Measurements from ENCODE around the gene FOXP1.

Gene FOXP1

DNA sequence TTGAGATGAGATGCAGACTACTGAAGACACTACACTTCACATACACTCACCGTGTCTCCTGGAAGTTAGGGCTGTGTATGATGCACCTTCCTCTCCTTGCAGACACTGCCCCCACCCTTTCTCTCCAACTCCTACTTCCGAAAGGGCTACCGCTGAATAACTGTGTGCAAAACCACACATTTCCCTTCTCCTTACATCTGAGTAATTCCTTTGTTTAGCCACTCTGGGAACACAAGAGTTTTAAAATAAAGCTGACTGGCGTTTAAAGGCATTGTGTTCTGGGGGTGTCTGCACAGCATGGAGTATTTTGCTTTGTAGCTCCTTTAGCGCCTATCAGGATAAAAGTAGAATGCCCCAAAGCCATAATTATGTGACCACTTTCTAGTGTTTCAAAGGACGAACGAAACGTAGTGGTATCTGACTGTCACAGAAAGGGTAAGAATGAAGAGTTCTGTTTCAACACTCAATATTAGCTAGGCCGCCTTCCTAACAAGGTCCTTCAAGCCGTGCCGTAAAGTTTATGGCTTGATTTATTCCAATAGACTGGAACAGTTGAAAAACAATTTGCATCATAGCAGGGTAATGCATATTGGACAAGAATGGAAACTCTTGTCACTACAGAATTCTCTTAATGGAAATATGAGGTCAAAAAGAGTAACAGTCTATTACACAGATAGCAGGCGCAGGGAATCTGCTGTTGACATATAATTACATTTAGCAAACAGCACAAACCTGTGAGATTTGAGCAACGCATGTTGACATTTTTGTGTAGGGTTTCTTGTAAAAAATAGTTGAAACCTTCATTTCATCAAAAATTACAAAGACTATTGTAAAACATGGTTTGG lies 619.9 kb downstream of the FOXP1 start:
- no peak overlapping the region for H3K9ac ChIP-seq (ENCODE audit: low read depth in 1 of 2, low read length in 2 of 2)
- no peaks in the 10 kb centered on the region for H3K27me3 ChIP-seq (ENCODE audit: control insufficient read depth in 2 of 2, insufficient read depth in 2 of 2, low read length in 2 of 2)
- H3K9me3 ChIP-seq (ENCODE audit: control insufficient read depth in 2 of 2, low read length in 2 of 2): no peaks in the 10 kb centered on the region
- peaks cover 60 to 77% of the 10 kb centered on the region in 2 donors for H3K36me3 ChIP-seq (ENCODE audit: control insufficient read depth in 2 of 2, insufficient read depth in 2 of 2, low read length in 2 of 2)
- no peak overlapping the region for H3K4me3 ChIP-seq (ENCODE audit: low read length in 2 of 2)
- no peak overlapping the region for H3K27ac ChIP-seq (ENCODE audit: low read depth in 2 of 2, low read length in 2 of 2)
- no peaks in the 10 kb centered on the region for H3K4me1 ChIP-seq (ENCODE audit: control insufficient read depth in 2 of 2, insufficient read depth in 2 of 2, low read length in 2 of 2)

DNA sequence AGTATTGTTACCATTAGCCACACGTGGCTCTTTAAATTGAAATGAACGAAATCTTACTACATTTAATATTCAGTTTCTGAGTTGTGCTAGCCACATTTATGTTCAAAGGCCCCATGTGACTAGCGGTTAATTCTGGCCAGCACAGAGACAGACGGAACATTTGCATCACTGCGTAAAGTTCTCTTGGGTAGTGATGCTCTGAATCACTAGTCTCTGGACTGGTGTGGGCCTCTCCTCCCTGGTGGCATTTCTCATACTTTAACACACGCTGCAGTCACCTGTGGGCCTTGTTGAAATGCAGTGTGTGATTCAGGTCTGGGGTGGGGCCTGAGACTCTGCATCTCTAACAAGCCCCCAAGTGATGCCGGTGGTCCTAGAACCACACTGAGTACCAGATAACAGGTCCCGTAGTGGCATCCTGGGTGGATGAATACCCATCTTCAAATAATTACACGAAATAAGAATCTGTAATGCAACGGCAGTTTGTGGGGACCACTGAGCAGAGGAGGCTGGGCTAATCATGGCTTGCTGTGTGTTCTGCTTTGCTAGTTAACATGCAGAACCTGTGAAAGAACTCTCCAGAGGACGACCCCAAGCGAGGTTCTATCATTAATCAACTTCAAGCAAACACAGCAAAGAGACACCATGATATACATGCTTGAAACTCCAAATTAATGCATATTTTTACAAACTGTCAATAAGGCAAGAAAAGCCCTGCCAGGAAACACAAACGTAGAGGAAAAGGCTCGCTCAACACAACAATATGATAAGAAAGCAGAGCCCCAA lies 623.8 kb downstream of the FOXP1 start:
- no peaks in the 10 kb centered on the region for H3K9me3 ChIP-seq (ENCODE audit: control insufficient read depth in 2 of 2, low read length in 2 of 2)
- no peaks in the 10 kb centered on the region for H3K4me1 ChIP-seq (ENCODE audit: control insufficient read depth in 2 of 2, insufficient read depth in 2 of 2, low read length in 2 of 2)
- H3K36me3 ChIP-seq (ENCODE audit: control insufficient read depth in 2 of 2, insufficient read depth in 2 of 2, low read length in 2 of 2): peaks cover 44 to 54% of the 10 kb centered on the region in 2 donors
- H3K4me3 ChIP-seq (ENCODE audit: low read length in 2 of 2): no peak overlapping the region
- no peak overlapping the region for H3K9ac ChIP-seq (ENCODE audit: low read depth in 1 of 2, low read length in 2 of 2)
- no peak overlapping the region for H3K27ac ChIP-seq (ENCODE audit: low read depth in 2 of 2, low read length in 2 of 2)
- H3K27me3 ChIP-seq (ENCODE audit: control insufficient read depth in 2 of 2, insufficient read depth in 2 of 2, low read length in 2 of 2): no peaks in the 10 kb centered on the region

DNA sequence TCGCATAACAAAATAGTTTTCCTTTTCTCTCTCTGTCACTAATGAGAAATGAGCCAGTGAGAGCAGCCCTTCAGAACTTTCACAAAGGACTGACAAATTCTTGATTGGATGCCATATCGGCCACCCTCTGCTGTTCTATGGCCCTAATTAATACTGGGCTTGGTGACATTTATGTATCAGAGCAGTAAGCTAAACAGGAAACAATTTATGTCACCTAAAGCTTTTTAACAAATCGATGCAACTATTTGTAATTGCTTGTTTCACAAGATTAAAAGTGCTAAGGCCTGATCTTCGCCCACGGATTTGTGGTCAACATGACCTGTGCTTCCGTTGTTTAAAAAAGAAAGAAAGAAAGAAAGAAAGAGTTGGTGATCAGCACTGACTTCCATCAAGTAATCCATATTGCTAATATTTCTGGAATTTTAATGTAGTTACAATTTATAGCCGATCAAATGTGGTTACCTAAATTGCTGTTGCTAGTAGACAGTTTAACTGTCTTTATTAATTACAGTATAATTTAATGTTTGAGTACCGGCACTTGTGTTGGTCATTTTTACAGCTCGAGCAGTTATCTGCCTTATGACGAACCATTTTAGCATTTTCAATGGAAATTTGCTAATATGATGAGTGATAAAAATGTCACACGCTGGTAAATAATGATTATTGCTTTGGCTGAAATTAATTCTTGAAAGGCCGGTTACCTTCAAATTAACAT lies 631.3 kb downstream of the FOXP1 start:
- Histone ChIP-seq H3K36me3 (ENCODE audit: control insufficient read depth in 2 of 2, insufficient read depth in 2 of 2, low read length in 2 of 2) (no peaks in the 10 kb centered on the region), H3K9ac (ENCODE audit: low read depth in 1 of 2, low read length in 2 of 2) (no peak overlapping the region), H3K27me3 (ENCODE audit: control insufficient read depth in 2 of 2, insufficient read depth in 2 of 2, low read length in 2 of 2) (no peaks in the 10 kb centered on the region), H3K4me3 (ENCODE audit: low read length in 2 of 2) (no peak overlapping the region), H3K9me3 (ENCODE audit: control insufficient read depth in 2 of 2, low read length in 2 of 2) (no peaks in the 10 kb centered on the region), H3K4me1 (ENCODE audit: control insufficient read depth in 2 of 2, insufficient read depth in 2 of 2, low read length in 2 of 2) (no peaks in the 10 kb centered on the region), H3K27ac (ENCODE audit: low read depth in 2 of 2, low read length in 2 of 2) (no peak overlapping the region)

DNA sequence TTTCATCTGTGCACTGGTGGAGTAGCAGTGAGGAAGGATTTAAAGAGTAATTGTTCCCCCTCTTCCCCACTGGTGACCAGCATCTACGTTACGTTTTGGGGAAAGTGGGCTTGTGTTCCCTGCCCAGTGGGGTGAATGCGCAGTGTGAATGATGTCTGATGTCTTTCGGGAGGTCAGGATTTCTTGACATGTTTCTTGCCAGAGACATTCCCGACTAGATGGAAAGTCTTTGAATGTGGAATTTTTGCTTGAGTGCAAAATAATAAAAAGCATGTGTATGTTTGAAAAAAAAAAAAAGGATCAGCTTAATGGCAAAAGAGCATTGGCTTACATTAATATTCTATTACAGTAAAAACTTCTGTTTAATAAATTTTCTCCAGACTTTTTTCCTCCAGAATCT lies 632.2 kb downstream of the FOXP1 start:
- Histone ChIP-seq H3K27me3 (ENCODE audit: control insufficient read depth in 2 of 2, insufficient read depth in 2 of 2, low read length in 2 of 2) (no peaks in the 10 kb centered on the region), H3K36me3 (ENCODE audit: control insufficient read depth in 2 of 2, insufficient read depth in 2 of 2, low read length in 2 of 2) (no peaks in the 10 kb centered on the region), H3K27ac (ENCODE audit: low read depth in 2 of 2, low read length in 2 of 2) (no peak overlapping the region)

DNA sequence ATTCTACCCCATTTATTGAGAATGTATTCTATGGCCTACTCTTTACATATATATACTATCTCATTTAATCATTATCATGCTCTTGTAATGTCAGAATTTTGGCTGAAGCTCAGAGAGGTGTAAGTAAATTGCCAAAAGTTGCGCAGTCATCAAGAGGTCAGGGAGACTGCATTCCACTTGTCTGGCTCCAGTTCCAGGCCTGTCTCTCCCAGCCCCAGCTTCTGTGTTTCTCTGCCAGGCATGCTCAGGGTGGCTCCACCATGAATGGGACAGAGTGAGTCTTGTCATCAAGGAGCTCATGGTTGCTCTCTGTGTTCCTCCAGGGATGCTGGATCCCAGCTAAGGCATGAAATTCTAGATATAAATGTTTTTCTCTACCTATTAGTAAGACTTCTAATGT lies 635.9 kb downstream of the FOXP1 start:
- no peaks in the 10 kb centered on the region for H3K27me3 ChIP-seq (ENCODE audit: control insufficient read depth in 2 of 2, insufficient read depth in 2 of 2, low read length in 2 of 2)
- H3K36me3 ChIP-seq (ENCODE audit: control insufficient read depth in 2 of 2, insufficient read depth in 2 of 2, low read length in 2 of 2): no peaks in the 10 kb centered on the region
- H3K27ac ChIP-seq (ENCODE audit: low read depth in 2 of 2, low read length in 2 of 2): no peak overlapping the region
- H3K9me3 ChIP-seq (ENCODE audit: control insufficient read depth in 2 of 2, low read length in 2 of 2): no peaks in the 10 kb centered on the region
- H3K9ac ChIP-seq (ENCODE audit: low read depth in 1 of 2, low read length in 2 of 2): no peak overlapping the region
- no peak overlapping the region for H3K4me3 ChIP-seq (ENCODE audit: low read length in 2 of 2)
- H3K4me1 ChIP-seq (ENCODE audit: control insufficient read depth in 2 of 2, insufficient read depth in 2 of 2, low read length in 2 of 2): no peaks in the 10 kb centered on the region

More for the DNA sequence above, 632.2 kb downstream of the FOXP1 start:
- Histone ChIP-seq H3K9ac (ENCODE audit: low read depth in 1 of 2, low read length in 2 of 2) (no peak overlapping the region), H3K9me3 (ENCODE audit: control insufficient read depth in 2 of 2, low read length in 2 of 2) (no peaks in the 10 kb centered on the region), H3K4me1 (ENCODE audit: control insufficient read depth in 2 of 2, insufficient read depth in 2 of 2, low read length in 2 of 2) (no peaks in the 10 kb centered on the region), H3K4me3 (ENCODE audit: low read length in 2 of 2) (no peak overlapping the region)

DNA sequence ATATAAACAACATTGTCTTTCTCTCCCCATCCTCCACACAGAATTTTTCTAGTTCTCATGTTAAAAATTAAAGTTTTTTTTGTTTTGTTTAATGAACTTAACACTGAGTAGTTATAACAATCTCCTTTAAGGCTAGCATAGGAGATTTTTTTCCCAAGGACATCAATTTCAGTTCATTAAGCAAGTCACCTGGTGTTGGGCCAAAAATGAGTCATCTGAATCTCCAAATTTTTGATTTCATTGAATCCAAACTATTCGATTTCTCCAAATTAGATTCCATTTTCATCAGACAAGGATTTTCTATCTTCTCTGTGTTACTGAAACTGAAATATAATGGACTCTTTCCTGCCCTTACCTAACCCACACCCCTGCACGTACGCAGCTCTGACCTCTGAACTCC lies 639.6 kb downstream of the FOXP1 start:
- Histone ChIP-seq H3K27me3 (ENCODE audit: control insufficient read depth in 2 of 2, insufficient read depth in 2 of 2, low read length in 2 of 2) (peaks cover 0 to 2% of the 10 kb centered on the region in 2 donors), H3K9ac (ENCODE audit: low read depth in 1 of 2, low read length in 2 of 2) (no peak overlapping the region), H3K27ac (ENCODE audit: low read depth in 2 of 2, low read length in 2 of 2) (no peak overlapping the region), H3K4me3 (ENCODE audit: low read length in 2 of 2) (no peak overlapping the region), H3K9me3 (ENCODE audit: control insufficient read depth in 2 of 2, low read length in 2 of 2) (no peaks in the 10 kb centered on the region), H3K4me1 (ENCODE audit: control insufficient read depth in 2 of 2, insufficient read depth in 2 of 2, low read length in 2 of 2) (no peaks in the 10 kb centered on the region), H3K36me3 (ENCODE audit: control insufficient read depth in 2 of 2, insufficient read depth in 2 of 2, low read length in 2 of 2) (no peaks in the 10 kb centered on the region)

DNA sequence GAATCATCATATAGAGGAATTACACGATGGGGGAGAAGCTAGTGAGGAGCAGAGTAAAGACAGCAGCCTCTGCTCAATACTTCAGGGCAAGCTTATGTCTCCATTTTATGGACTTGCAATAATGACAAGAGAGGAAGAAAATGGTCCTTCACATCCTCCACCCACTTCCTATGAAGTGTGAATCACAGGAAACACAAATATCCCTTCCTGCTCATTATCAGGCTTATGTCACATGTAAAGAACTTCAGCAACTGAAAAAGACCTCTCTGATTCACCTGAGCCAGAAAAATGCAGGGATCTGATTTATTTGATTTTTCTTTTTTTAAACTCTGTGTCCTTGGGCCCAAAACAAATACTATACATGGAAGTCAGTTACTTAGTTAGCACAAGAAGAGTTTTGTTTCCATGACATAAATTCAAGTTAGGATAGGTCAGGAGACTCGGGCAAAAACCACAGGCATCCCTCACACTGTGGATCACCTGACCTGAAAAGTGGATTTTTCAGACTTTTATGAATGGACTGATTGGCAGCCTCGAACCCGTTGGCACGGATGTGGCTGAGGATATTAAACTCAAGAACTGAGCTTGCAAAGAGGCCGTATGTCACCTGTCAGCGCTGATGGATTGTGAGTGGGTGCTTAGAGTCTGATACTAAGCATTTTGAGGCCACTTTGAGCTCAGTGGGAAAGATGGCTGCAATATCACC lies 650.3 kb downstream of the FOXP1 start:
- no peaks in the 10 kb centered on the region for H3K4me1 ChIP-seq (ENCODE audit: control insufficient read depth in 2 of 2, insufficient read depth in 2 of 2, low read length in 2 of 2)
- no peak overlapping the region for H3K4me3 ChIP-seq (ENCODE audit: low read length in 2 of 2)
- H3K27me3 ChIP-seq (ENCODE audit: control insufficient read depth in 2 of 2, insufficient read depth in 2 of 2, low read length in 2 of 2): no peaks in the 10 kb centered on the region
- no peak overlapping the region for H3K27ac ChIP-seq (ENCODE audit: low read depth in 2 of 2, low read length in 2 of 2)
- H3K9ac ChIP-seq (ENCODE audit: low read depth in 1 of 2, low read length in 2 of 2): no peak overlapping the region
- H3K9me3 ChIP-seq (ENCODE audit: control insufficient read depth in 2 of 2, low read length in 2 of 2): no peaks in the 10 kb centered on the region
- no peaks in the 10 kb centered on the region for H3K36me3 ChIP-seq (ENCODE audit: control insufficient read depth in 2 of 2, insufficient read depth in 2 of 2, low read length in 2 of 2)

DNA sequence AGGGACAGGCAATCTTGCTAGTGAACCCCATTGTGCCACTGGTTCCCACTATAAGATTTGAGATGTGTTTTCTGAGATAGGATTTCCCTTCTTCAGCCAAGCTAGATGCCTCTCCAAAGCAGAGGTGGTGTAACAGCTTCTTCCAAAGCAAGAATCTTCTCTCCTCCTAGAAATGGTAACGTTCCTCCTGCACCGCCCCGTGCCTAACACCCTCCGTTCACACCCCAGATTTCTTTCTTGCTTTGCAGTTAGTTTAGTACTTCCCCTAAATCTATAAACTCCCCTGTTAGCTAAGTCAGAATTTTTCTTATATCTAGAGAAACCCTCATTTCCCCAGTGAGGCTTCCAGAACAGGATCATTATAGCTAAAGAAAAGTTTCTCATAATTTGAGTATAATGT lies 653.5 kb downstream of the FOXP1 start:
- Histone ChIP-seq H3K4me3 (ENCODE audit: low read length in 2 of 2) (no peak overlapping the region), H3K27ac (ENCODE audit: low read depth in 2 of 2, low read length in 2 of 2) (no peak overlapping the region), H3K4me1 (ENCODE audit: control insufficient read depth in 2 of 2, insufficient read depth in 2 of 2, low read length in 2 of 2) (no peaks in the 10 kb centered on the region), H3K36me3 (ENCODE audit: control insufficient read depth in 2 of 2, insufficient read depth in 2 of 2, low read length in 2 of 2) (no peaks in the 10 kb centered on the region), H3K27me3 (ENCODE audit: control insufficient read depth in 2 of 2, insufficient read depth in 2 of 2, low read length in 2 of 2) (no peaks in the 10 kb centered on the region), H3K9me3 (ENCODE audit: control insufficient read depth in 2 of 2, low read length in 2 of 2) (no peaks in the 10 kb centered on the region), H3K9ac (ENCODE audit: low read depth in 1 of 2, low read length in 2 of 2) (no peak overlapping the region)

DNA sequence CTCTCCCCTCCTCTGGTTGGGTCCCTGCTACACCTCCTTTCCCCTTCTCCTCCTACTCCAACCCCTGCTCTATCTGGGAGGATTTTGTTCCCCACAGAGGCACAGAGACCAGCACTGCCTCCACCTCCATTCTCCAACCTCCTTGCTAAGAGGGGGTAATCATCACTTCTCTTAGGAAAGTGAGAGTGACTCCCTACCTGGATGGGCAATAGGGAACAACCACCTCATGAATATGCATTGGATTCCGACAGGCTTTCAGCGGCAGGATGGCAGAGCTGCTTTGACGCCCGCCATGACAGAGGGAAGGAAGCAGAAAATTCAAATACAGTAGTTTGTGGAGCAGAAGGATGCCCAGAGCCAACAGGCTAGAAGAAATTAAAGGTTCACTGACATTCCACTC lies 656.3 kb downstream of the FOXP1 start:
- no peaks in the 10 kb centered on the region for H3K9me3 ChIP-seq (ENCODE audit: control insufficient read depth in 2 of 2, low read length in 2 of 2)
- H3K36me3 ChIP-seq (ENCODE audit: control insufficient read depth in 2 of 2, insufficient read depth in 2 of 2, low read length in 2 of 2): no peaks in the 10 kb centered on the region
- no peak overlapping the region for H3K4me3 ChIP-seq (ENCODE audit: low read length in 2 of 2)
- no peaks in the 10 kb centered on the region for H3K4me1 ChIP-seq (ENCODE audit: control insufficient read depth in 2 of 2, insufficient read depth in 2 of 2, low read length in 2 of 2)
- no peak overlapping the region for H3K9ac ChIP-seq (ENCODE audit: low read depth in 1 of 2, low read length in 2 of 2)
- H3K27ac ChIP-seq (ENCODE audit: low read depth in 2 of 2, low read length in 2 of 2): no peak overlapping the region
- peaks cover 0 to 2% of the 10 kb centered on the region in 2 donors for H3K27me3 ChIP-seq (ENCODE audit: control insufficient read depth in 2 of 2, insufficient read depth in 2 of 2, low read length in 2 of 2)

Measured in mucosa of rectum (tissue), 2 donors.